Left ventricle myocardium inferior (tissue), 1 donor: ENCODE data around the gene ELOVL6. TPM values are rescaled to one million over a fixed set of nuclear protein-coding genes. Genes with fewer than 3 reads are reported as not detected.

ENCODE experiments used
- DNase-seq: peaks from one replicate; pipeline ENCODE4 v3.0.0-alpha.2; 2020
- H3K27ac ChIP-seq: fragments of 200-600 bp; replicated peaks from 2 replicates; pipeline ENCODE4 v1.8.0; 2021
- H3K27me3 ChIP-seq: fragments of 200-600 bp; 2 replicates; pipeline ENCODE4 v1.8.0; 2021; ENCODE audit warnings: low read depth
- H3K36me3 ChIP-seq: fragments of 200-600 bp; 2 replicates; pipeline ENCODE4 v1.8.0; 2021
- H3K4me1 ChIP-seq: fragments of 200-600 bp; 2 replicates; pipeline ENCODE4 v1.8.0; 2021
- H3K4me3 ChIP-seq: fragments of 200-600 bp; 2 replicates; pipeline ENCODE4 v1.8.0; 2021; ENCODE audit warnings: mild to moderate bottlenecking, moderate library complexity
- H3K9me3 ChIP-seq: fragments of 200-600 bp; replicated peaks from 2 replicates; pipeline ENCODE4 v1.8.0; 2021
- CTCF ChIP-seq: fragments of 200-600 bp; IDR thresholded peaks from 2 replicates; pipeline ENCODE4 v1.8.0; 2021; ENCODE audit warnings: antibody characterized with exemption, mild to moderate bottlenecking, borderline replicate concordance
- intact Hi-C: fragments of 100-400 bp; cut with micrococcal nuclease; formaldehyde crosslinking; loops from one replicate; pipeline ENCODE4 v1.11.0; 2022
- total RNA-seq: library from RNA; stranded (reverse); fragmentation: NEBNext Ultra II Directional; extraction: Animal tissue kit (Norgen Biotek cat#: 25700); gene quantifications from one replicate; pipeline ENCODE4 v1.2.1, GENCODE V29; 2021
- donor health status: DM: no; HTN: yes; CAD: no; lungs with severe emphysema.

ELOVL6 gene
- total RNA-seq, 1 donor from 2014 or later, result 2.6 TPM

DNA sequence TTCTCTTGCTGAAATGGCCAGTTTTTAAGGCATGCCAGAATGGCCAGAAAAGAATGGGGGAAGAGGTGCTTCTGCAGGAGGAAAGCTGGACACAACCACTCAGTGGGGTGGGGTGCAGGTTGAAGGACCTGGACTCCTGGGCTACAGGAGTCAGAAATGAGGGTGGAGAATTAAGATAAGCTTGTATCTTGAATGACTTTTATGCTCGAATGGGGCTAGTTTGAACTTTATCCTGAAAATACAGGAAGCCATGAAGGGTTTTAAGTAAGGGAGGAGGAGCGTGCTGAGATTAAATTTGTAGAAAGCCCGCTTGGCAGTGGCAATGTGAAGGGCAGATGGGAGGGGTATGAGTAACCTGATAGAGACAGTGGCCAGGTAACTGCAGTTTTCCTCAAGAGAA lies 66.5 kb downstream of the ELOVL6 start:
- no peaks in the 10 kb centered on the region for H3K36me3 ChIP-seq
- no peak for DNase-seq
- no peak overlapping the region for H3K4me3 ChIP-seq
- H3K4me1 ChIP-seq, result no peaks in the 10 kb centered on the region
- no peak overlapping the region for H3K27ac ChIP-seq
- no peaks in the 10 kb centered on the region for H3K9me3 ChIP-seq
- no peak for TF ChIP-seq CTCF
- intact Hi-C loops, result no loop called here
- H3K27me3 ChIP-seq, result no peaks in the 10 kb centered on the region

- Histone ChIP-seq H3K4me1 (no peaks in the 10 kb centered on the region), H3K27me3 (no peaks in the 10 kb centered on the region), H3K27ac (no peak overlapping the region), H3K36me3 (no peaks in the 10 kb centered on the region), H3K4me3 (no peak overlapping the region), H3K9me3 (no peaks in the 10 kb centered on the region)
- no peak for DNase-seq
- intact Hi-C loops, result no loop called here
- no peak for TF ChIP-seq CTCF
Observed at GRCh38 chr4:110130576-110131358, 67.6 kb downstream of the ELOVL6 start.

DNA sequence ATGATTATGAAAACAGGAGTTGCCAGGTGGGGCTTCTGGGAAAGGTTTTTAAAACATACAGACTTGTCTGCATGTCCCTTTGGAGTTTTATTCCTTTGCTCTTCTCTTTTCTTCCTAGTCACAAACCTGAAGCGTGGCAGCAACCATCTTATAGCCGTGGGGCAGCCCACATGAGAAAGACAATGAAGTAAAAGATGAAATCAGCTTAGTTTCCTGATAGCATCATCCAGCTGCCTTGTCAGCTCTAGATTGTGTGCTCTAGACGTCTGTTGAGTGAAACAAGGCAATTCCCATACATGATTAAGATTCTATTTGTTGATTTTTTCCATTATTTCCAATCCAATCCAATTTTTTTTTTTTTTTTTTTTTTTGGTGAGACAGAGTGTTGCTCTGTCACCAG lies 68.9 kb downstream of the ELOVL6 start:
- Histone ChIP-seq H3K9me3 (no peaks in the 10 kb centered on the region), H3K36me3 (no peaks in the 10 kb centered on the region), H3K4me3 (no peak overlapping the region), H3K27ac (no peak overlapping the region), H3K27me3 (no peaks in the 10 kb centered on the region), H3K4me1 (no peaks in the 10 kb centered on the region)
- intact Hi-C loops, result no loop called here
- DNase-seq, result no peak
- TF ChIP-seq CTCF, result no peak

DNA sequence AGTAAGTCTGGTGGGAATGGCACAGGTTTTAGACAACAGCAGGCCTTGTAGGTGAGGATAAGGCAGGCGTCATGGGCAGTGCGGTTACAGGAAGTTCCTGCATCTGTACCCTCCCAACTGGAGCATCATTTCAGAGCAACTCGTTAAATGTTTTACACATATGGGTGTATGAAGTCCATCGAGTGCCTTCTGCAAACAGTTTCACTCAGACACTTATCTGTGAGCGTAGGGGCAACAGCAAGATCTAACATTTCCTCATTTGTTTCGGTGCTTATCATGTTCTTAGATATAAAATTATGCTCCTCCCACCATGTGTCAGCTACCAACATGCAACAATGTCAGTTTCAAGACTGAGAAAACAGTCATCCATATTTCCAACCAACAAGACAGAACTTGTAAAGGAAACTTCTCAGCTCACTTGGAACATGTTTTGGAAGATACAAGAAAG lies 69.9 kb downstream of the ELOVL6 start:
- Histone ChIP-seq H3K36me3 (no peaks in the 10 kb centered on the region), H3K9me3 (no peaks in the 10 kb centered on the region), H3K4me3 (no peak overlapping the region), H3K27me3 (no peaks in the 10 kb centered on the region), H3K4me1 (no peaks in the 10 kb centered on the region), H3K27ac (no peak overlapping the region)
- DNase-seq, result no peak
- intact Hi-C loops, result no loop called here
- no peak for TF ChIP-seq CTCF

DNA sequence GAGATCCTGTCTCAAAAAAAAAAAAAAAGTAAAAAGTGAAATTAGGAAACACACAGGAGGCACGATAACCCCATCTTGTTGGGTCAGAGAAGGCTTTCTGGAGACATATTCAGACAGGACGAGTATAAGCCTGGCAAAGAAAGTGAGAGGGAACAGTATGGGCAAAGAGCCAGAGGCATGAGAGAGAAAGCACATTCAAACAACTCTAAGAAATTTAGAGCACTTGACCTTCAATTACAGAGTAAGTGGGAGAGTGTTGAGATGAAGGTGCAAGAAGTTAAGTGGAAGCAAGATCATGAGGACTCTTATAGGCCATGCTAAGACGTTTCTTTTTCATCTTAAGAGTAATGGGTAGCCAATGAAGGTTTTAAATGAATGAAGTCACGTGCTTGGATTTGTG lies 70.4 kb downstream of the ELOVL6 start:
- Histone ChIP-seq H3K9me3 (no peaks in the 10 kb centered on the region), H3K36me3 (no peaks in the 10 kb centered on the region), H3K4me1 (no peaks in the 10 kb centered on the region), H3K27me3 (no peaks in the 10 kb centered on the region), H3K27ac (no peak overlapping the region), H3K4me3 (no peak overlapping the region)
- DNase-seq, result no peak
- no peak for TF ChIP-seq CTCF
- intact Hi-C loops, result no loop called here
